SW480 (cell line): Measurements from ENCODE around the gene HSD3B2.

Experiments
- DNase-seq: peaks from one replicate; pipeline ENCODE4 v3.0.0-alpha.2; 2016; ENCODE audit warnings: low spot score

HSD3B2 gene

DNA sequence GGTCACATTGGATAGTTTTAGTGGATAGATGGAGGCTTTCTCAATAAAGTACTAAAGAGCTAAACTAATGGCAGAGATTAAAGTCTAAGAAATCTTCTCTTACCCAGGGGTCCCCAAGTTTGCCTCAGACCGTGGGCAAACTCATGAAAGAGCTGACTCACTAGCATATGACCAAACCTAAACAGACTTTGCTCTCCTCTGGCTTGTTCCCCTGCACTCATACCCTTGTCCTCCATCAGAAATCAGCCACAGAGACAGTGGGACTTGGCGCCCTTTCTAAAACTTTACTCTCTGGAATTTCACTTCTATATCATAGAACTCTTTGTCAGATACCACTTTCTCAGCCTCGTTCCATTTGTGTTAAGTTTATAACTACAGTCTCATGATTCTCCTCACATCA lies 17.0 kb upstream of the HSD3B2 start:
- no peak for DNase-seq

DNA sequence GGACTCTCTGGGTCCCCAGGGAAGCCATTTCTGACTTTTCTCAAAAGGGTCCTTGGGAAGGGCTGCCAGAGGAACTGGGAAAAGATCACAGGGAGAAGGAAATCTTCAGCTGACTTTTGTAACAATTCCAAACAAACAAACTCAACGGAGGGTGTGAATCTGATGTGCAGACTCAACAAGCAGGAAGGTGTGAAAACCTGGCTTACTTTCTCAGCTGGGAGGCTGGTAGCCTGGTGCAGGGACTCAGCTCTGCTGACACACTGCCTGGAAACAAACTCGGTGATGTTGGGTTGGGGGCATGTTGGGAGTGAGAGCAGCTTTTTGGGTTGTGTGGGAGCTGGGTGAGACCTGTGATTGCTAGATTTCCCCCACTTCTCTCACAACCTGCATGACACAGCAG lies 10.2 kb upstream of the HSD3B2 start:
- DNase-seq = no peak

- no peak for DNase-seq
These were observed 5.2 kb upstream of the HSD3B2 start for GRCh38 chr1:119409731-119410130.

DNA sequence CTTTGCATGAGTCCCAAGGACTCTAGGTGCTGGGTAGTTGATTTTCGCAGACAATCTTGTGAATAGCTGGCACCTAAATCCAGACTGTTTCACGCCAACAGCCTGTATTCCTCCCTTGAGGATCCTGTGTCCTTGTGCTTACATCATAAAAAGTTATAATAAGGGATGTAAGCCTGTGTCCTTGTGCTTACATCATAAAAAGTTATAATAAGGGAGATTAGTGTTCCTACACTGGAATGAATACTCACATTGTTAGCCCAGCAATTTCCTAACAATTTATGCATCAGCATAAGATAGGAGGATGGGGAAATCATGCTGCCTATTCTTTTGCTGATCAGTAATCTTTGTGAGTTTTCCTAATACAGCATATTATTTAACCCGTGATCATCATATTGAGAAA lies 4.0 kb upstream of the HSD3B2 start:
- no peak for DNase-seq

DNA sequence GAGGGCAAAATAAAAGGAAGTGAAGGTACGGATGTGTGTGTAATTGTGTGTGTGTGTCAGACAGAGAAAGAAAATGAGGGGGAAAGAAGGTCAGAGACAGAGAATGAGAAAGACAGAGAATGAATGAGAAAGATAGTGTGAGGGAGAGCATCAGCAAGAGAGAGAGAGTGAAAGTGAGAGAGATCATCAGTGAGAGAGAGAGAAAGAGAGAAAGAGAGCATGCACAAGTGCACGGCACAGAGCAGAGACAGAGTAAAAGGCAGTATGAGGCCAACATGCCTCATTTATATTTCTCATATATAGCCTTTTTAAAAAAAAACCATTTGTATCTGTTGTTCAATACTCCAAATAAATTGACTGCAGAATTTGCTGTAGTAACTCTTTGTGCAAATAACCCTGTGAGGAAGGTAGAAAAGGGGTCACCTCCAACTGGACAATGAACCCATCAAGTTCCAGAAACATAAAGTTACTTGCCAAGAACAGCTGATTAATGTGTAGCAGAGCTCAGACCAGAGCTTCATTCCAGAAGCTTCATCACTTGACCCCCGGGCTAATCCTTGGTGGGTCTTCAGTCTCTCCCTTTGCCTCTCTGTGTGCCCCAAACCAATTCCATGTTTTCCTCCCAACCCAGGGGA lies 1.2 kb downstream of the HSD3B2 start:
- no peak for DNase-seq

GRCh38 chr1:119419109-119419508 lies 4.2 kb downstream of the HSD3B2 start:
- no peak for DNase-seq

GRCh38 chr1:119420638-119421037 lies 5.7 kb downstream of the HSD3B2 start:
- no peak for DNase-seq

- DNase-seq = no peak
These were observed 7.7 kb downstream of the HSD3B2 start for GRCh38 chr1:119422631-119423030.

- no peak for DNase-seq
These were observed 14.0 kb downstream of the HSD3B2 start for GRCh38 chr1:119428991-119429390.

DNA sequence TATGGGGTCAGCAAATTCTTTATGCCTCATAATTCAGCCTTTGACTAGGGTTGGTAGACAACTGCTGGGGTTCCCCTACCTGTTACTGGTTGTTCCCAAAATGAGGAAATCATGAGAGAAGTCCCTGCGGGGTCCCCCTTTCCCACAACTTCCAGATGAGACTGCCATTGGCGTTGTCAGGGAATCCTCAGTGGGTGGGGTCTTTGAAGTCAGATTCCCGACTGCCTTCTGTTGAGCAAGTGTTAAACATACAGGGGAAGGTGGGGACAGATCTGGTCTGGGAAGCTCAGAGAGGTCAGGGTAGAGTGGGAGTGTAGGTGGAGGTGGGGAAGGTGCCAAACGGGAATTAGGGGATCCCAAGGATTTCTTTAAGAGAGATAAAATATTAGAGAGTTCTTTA lies 14.7 kb downstream of the HSD3B2 start:
- no peak for DNase-seq

DNA sequence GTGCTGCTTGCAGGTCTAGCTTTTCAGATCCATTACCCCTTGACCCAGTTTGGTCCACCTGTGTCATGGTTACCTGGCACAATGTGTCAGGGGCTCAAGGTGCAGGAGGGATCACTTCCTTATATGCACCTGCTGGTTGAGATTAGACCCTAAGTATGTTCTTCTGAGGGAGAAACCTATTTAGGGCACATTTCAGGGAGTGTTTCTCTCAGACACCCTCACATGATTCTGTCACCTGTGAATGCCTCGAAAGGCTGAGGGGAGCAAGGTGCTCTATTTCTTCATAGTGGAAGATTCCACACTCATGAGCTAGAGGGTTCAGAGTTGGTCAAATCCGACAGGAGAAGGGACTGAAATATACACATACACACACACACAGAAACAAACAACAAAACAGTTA lies 15.5 kb downstream of the HSD3B2 start:
- DNase-seq = no peak

- no peak for DNase-seq
These were observed 16.9 kb downstream of the HSD3B2 start for GRCh38 chr1:119431836-119432235.

DNA sequence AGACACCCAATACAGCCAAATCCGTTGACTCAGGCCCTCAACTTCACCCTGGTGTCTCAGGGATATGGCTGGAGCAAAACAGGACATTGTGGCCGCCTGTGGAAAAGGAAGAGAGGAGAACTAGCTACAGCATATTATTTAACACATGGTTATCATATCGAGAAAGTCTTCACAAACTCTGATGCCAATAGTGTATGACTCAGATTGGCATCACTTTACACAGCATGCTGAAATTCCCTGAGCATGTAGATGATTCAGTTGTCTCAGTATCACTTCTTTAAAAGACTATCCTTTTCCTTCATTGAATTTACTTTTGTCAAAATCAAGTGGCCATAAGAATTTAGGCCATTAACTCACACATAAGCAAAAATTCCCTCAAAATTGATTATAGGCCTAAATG lies 20.1 kb downstream of the HSD3B2 start:
- DNase-seq = no peak

GRCh38 chr1:119438761-119439160 lies 23.8 kb downstream of the HSD3B2 start:
- no peak for DNase-seq

- no peak for DNase-seq
These were observed 25.9 kb downstream of the HSD3B2 start for GRCh38 chr1:119440721-119441307.

- DNase-seq = no peak
These were observed 27.8 kb downstream of the HSD3B2 start for GRCh38 chr1:119442756-119443155.

DNA sequence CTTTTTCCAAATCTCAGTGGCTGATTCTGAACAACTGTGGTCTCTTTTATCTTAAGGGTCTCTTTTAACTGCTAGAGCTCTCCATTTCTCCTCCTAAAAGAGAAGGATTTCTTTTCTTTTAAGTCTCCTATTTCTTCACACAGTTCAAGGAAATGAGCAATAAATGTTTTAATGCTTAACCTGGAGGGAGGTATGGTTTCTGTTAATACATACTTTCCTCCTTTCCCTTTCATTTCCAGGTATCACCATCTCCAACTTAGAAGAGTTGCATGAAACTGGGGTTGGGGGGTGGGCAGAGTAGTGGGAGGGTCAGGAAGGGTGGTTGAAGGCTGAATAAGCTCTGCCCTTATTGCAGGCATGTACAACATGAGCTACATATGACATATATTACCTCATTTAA lies 31.4 kb downstream of the HSD3B2 start:
- DNase-seq = no peak

DNA sequence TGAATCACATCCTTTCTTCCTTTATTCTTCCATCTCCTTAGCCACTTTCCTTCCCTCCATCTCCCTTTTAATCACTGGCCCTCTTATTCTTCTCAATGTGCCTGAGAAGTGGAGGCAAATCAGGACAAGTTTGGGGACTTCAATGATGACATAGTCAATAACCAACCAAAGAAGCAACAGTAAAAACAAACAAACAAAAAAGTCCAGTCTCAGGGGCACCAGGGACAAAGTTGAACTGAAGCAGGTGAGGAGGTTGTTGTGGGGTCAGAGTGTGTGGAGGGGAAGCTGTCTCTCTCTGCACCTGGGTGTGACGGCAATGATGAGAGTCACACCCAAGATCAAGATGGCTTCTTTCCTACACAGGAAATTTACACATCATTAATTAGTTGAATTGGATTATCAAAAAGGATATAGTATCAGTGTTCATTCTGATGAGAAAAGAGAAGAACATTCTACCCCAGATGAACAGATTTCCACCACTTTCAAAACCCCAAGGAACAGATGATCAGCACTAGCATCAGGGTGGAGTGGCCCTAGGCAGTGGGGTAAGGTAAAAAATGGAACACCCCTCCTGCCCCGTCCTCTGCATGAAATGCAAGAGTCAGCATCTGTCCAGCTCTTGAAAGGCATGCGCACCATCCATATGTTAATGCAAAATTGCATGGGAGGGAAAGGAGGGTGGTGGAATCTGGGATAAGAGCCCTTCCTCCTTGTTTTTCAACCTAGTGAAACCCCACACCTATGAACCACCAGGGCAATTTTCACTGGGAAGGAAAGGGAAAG lies 32.6 kb downstream of the HSD3B2 start:
- DNase-seq = no peak

DNA sequence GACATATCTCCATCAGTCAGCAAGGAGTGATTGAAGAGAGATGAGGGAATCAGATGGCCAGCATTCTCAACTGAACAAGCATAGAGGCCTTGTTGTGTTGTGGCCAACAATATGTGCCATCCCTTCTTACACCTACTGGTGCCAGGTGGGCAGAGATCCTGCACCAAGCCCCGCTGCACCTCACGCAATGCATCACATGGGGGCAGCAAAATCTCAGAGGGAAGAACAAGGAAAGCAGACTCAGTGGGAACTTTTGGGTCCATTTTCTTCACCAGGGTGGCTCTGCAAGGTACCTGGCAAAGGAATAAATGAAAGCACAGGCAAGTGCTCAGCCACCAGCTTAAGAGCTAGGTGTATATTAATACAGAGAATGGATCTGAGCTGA lies 33.2 kb downstream of the HSD3B2 start:
- DNase-seq = peak; percentile 13

DNA sequence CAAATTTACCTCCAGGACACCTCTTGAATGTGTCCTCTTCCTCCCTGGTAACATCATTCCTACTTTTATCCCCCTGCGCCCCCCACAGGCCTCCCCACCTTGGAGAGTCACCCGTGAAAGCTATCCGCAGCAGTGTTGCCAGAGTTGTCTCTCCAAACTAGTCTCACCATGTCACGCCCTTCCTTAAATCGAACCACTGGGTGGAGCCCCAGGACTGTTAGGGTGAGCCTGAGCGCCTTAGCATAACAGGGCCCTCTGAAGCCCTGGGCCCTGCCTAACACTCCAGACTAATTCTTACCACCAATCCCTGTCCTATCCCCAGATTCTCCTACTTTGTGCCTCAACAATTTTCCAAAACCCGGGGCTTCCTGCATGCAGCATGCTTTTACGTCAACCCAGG lies 35.0 kb downstream of the HSD3B2 start:
- peak; percentile 17 for DNase-seq

GRCh38 chr1:119451158-119451557 lies 36.2 kb downstream of the HSD3B2 start:
- DNase-seq = no peak

DNA sequence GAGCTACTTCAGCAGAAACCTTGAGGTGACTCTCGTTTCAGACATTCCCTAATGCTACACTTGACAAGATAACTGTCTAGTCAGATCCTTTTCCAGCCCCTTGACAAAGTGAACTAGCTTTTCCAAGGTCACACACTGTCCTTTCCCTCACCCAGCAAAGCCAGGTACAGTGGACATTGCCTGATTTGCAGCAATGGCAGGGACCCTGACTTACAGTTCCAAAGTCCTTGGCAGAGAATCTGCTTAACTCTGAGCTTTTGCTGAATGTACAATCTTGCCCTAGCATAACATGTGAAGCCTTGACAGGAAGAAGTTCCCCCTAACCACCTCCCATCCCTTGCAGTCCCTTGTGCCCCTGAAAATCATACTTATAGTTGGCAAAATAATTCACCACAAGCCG lies 37.1 kb downstream of the HSD3B2 start:
- no peak for DNase-seq

GRCh38 chr1:119453021-119453420 lies 38.1 kb downstream of the HSD3B2 start:
- peak; percentile 67 for DNase-seq

DNA sequence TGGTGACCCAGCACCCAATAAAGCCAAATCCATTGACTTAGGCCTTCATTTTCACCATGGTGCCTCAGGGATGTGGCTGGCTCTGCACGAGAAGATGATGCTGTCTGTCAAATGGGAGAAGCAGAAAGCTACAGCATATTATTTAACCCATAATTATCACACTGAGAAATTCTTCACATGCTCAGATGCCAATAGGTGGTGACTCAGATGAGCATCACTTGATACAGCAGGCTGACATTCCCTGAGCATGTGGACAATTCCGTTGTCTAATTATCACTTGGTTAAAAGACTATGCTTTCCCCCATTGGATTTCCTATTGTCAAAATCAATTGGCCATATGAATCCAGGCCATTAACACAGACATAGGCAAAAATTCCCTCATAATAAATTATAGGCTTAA lies 48.0 kb downstream of the HSD3B2 start:
- no peak for DNase-seq
